Left ventricle myocardium inferior (tissue), 1 donor: ENCODE measurements around the gene VWF. TPM values are rescaled to one million over a fixed set of nuclear protein-coding genes. Genes with fewer than 3 reads are reported as not detected.

Source experiments
- DNase-seq: peaks from one replicate; pipeline ENCODE4 v3.0.0-alpha.2; 2020
- H3K27ac ChIP-seq: fragments of 200-600 bp; replicated peaks from 2 replicates; pipeline ENCODE4 v1.8.0; 2021
- H3K27me3 ChIP-seq: fragments of 200-600 bp; 2 replicates; pipeline ENCODE4 v1.8.0; 2021; ENCODE audit warnings: low read depth
- H3K36me3 ChIP-seq: fragments of 200-600 bp; 2 replicates; pipeline ENCODE4 v1.8.0; 2021
- H3K4me1 ChIP-seq: fragments of 200-600 bp; 2 replicates; pipeline ENCODE4 v1.8.0; 2021
- H3K4me3 ChIP-seq: fragments of 200-600 bp; 2 replicates; pipeline ENCODE4 v1.8.0; 2021; ENCODE audit warnings: mild to moderate bottlenecking, moderate library complexity
- H3K9me3 ChIP-seq: fragments of 200-600 bp; replicated peaks from 2 replicates; pipeline ENCODE4 v1.8.0; 2021
- intact Hi-C: fragments of 100-400 bp; cut with micrococcal nuclease; formaldehyde crosslinking; loops from one replicate; pipeline ENCODE4 v1.11.0; 2022
- total RNA-seq: library from RNA; stranded (reverse); fragmentation: NEBNext Ultra II Directional; extraction: Animal tissue kit (Norgen Biotek cat#: 25700); gene quantifications from one replicate; pipeline ENCODE4 v1.2.1, GENCODE V29; 2021
- TF ChIP-seq, protein P1 (sequence below): fragments of 200-600 bp; IDR thresholded peaks from 2 replicates; pipeline ENCODE4 v1.8.0; 2021; ENCODE audit warnings: antibody characterized with exemption, mild to moderate bottlenecking, borderline replicate concordance
- donor health status: DM: no; HTN: yes; CAD: no; lungs with severe emphysema.

Gene VWF
- total RNA-seq, 1 donor from 2014 or later: 250 TPM

DNA sequence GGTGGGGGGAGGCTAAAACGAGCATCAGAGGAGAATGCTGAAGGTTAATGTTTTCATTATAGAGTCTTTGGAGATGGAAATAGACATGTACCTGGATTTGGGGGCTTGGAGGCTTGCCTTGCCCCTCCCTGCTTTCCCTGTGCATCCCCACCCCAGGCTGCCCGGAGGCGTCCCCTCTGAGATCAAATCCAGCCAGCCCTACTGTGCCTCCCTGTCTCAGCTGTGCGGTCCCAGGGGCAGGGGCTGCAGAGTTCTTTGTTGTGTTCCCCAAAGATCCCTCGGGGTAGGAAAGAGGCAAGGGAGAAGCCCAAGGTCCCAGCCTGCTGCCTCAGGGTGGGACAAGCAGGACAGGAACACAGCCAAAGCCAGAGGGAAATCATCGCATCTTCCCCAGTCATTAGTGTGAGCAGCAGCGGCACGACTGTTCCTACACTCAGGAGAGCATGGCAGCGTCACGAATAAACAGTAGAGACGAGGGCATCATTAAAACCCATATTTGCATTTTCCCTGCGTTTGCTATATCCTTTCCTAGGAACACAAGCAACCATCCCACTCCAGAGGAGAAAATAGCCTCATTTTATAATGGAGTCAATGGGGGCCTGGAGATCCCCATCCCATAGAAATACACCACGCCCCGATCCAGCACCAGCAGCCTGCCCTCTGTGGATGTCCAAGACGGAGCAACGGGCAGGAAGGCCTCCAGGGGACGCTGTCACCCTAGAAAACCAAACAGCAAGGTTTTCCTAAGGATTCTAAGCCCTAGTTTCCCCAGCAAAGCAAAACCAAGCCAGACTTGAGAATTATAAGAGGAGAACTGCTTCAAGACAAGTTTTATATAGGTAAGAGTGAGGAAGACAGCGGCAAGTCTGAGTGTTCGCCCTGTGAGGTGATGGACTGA, 211.8 kb downstream of the VWF start:
- H3K9me3 ChIP-seq: no peaks in the 10 kb centered on the region
- H3K27me3 ChIP-seq: peaks cover 57% of the 10 kb centered on the region
- H3K4me3 ChIP-seq: no peak overlapping the region
- H3K27ac ChIP-seq: no peak overlapping the region
- peaks cover 5% of the 10 kb centered on the region for H3K36me3 ChIP-seq
- TF ChIP-seq, protein P1, sequence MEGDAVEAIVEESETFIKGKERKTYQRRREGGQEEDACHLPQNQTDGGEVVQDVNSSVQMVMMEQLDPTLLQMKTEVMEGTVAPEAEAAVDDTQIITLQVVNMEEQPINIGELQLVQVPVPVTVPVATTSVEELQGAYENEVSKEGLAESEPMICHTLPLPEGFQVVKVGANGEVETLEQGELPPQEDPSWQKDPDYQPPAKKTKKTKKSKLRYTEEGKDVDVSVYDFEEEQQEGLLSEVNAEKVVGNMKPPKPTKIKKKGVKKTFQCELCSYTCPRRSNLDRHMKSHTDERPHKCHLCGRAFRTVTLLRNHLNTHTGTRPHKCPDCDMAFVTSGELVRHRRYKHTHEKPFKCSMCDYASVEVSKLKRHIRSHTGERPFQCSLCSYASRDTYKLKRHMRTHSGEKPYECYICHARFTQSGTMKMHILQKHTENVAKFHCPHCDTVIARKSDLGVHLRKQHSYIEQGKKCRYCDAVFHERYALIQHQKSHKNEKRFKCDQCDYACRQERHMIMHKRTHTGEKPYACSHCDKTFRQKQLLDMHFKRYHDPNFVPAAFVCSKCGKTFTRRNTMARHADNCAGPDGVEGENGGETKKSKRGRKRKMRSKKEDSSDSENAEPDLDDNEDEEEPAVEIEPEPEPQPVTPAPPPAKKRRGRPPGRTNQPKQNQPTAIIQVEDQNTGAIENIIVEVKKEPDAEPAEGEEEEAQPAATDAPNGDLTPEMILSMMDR: no peak
- H3K4me1 ChIP-seq: no peaks in the 10 kb centered on the region
- no peak for DNase-seq
- intact Hi-C loops: no loop called here

DNA sequence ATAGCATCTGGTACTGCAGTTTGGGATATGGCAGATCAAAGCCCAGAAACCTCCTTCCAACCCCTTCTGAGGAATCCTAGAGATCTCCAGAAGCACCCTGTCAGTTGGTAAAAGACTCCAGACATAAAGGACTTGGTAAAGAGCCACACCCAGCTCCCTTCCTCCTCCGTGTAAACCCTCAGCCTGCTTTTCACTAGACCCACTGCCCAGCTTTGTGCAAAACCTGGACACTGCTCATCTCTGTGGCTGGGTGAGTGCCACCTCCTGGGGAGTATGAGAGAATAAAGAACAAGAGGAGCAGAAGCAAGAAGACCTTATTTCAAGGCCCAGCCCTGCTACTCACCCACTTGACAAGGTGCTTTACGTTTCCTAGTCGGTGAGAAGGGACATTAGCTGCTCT, 212.5 kb downstream of the VWF start:
- Histone ChIP-seq H3K27ac (no peak overlapping the region), H3K4me1 (no peaks in the 10 kb centered on the region), H3K27me3 (peaks cover 60% of the 10 kb centered on the region), H3K9me3 (no peaks in the 10 kb centered on the region), H3K4me3 (no peak overlapping the region), H3K36me3 (peaks cover 5% of the 10 kb centered on the region)
- intact Hi-C loops: no loop called here
- DNase-seq: no peak
- TF ChIP-seq, protein P1: no peak

DNA sequence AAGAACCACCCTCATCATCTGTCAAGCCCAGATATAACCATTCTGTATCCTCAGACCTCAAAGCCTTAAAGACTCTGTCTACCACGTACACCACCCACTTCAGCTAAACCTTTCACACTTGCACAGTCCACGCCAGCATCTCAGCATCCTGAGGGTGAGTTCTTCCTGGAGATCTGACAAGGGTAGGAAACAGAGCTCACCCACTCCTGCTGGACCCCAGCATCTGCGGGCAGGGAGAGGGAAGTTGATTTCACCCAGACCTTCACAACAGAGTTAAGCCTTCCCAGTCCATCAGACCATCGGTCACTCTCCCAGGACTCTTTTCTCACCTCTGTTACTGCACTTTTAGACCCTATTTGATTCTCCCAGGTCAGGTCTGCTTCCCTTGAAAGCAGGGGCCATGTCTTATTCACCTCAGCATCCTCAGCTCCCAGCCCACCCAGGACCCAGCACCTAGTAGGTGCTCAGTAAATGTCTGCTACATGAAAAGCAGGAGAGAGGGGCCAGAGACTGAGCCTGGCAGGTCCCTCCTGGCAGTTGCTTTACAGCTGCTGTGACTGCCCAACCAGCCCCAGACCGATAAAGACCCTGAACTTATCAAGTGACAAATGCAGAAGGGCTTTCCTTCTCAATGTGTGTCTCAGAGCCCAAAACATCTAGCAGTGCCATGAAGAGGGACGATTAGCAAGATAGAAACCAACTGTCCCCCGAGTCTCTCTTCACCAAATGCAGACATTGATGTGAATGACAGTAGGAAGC, 213.5 kb downstream of the VWF start:
- Histone ChIP-seq H3K27me3 (peaks cover 60% of the 10 kb centered on the region), H3K4me3 (no peak overlapping the region), H3K36me3 (peaks cover 5% of the 10 kb centered on the region), H3K4me1 (peaks cover under 1% of the 10 kb centered on the region), H3K27ac (no peak overlapping the region), H3K9me3 (no peaks in the 10 kb centered on the region)
- TF ChIP-seq, protein P1: no peak
- intact Hi-C loops: no loop called here
- DNase-seq: no peak

DNA sequence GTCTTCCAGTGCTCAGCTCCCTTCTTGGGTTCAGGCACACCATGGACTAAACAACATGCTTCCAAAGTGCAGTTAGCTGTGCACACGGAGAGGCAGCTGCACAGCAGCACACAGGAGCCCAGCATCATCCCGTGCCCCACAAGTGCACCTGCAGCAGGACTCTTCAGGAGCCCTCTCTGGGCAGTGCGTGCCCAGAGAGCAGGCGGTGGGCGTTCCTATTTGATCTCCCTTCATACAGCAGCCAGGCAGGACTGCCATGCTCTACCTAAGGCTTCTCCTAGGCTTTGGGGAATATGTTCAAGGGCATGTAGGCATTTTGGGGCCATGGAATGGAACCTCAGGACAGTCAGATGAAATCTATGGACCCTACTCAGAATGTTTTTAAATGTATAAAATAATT, 214.9 kb downstream of the VWF start:
- Histone ChIP-seq H3K27me3 (peaks cover 65% of the 10 kb centered on the region), H3K4me1 (peaks cover 8% of the 10 kb centered on the region), H3K27ac (no peak overlapping the region), H3K4me3 (no peak overlapping the region), H3K36me3 (peaks cover 7% of the 10 kb centered on the region), H3K9me3 (no peaks in the 10 kb centered on the region)
- TF ChIP-seq, protein P1: no peak
- DNase-seq: no peak
- intact Hi-C loops: no loop called here

DNA sequence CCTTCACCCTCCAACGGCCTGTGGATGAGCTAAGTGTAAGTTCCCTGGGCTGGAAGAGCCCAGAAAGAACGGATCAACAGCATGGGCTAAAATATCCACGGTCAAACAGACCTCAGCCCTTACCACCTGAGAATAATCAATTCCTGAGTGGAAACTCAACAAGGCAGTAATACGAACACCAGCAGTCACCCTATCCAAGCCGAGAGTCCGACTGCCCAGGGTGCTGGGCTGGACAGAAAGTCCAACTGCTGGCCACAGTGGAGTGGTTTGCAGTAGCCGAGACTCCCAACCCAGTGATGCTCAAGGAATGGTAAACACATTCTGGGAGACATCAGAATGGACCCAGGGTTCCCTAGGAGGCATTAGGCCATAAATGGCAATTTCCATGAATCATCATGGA, 216.2 kb downstream of the VWF start:
- no peaks in the 10 kb centered on the region for H3K9me3 ChIP-seq
- H3K4me1 ChIP-seq: peaks cover 8% of the 10 kb centered on the region
- no peak overlapping the region for H3K4me3 ChIP-seq
- peaks cover 61% of the 10 kb centered on the region for H3K27me3 ChIP-seq
- DNase-seq: no peak
- TF ChIP-seq, protein P1: no peak
- intact Hi-C loops: no loop called here
- H3K27ac ChIP-seq: no peak overlapping the region
- peaks cover 4% of the 10 kb centered on the region for H3K36me3 ChIP-seq
